ENCODE measurements around the gene CDC34.

DNA sequence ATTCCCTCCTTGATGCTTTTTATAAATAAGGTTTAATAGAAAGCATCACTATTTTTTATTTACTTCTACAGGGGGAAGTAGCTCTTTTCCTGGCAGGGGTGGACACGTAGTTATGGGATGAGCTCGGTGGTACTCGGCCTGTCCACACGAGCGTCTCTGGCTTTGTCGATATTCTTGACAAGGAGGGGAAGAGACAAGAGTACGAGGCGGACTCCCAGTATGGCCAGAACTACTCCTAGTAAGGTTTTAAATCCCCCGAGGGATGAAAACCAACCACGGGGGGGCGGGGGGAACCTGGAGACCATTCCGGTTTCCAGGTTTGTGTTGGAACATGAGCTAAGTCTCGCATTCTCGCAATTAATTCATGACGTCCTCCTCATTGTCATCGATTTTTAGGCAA is 35.3 kb downstream of the CDC34 start:
- TF ChIP-seq, protein P1, sequence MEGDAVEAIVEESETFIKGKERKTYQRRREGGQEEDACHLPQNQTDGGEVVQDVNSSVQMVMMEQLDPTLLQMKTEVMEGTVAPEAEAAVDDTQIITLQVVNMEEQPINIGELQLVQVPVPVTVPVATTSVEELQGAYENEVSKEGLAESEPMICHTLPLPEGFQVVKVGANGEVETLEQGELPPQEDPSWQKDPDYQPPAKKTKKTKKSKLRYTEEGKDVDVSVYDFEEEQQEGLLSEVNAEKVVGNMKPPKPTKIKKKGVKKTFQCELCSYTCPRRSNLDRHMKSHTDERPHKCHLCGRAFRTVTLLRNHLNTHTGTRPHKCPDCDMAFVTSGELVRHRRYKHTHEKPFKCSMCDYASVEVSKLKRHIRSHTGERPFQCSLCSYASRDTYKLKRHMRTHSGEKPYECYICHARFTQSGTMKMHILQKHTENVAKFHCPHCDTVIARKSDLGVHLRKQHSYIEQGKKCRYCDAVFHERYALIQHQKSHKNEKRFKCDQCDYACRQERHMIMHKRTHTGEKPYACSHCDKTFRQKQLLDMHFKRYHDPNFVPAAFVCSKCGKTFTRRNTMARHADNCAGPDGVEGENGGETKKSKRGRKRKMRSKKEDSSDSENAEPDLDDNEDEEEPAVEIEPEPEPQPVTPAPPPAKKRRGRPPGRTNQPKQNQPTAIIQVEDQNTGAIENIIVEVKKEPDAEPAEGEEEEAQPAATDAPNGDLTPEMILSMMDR (IDR thresholded peaks at IDR 0.05; ENCODE audit: low read depth, low read length) = no peak
- no peak for TF ChIP-seq EZH2phosphoT487 (IDR thresholded peaks at IDR 0.05; ENCODE audit: low read depth)

Data from OCI-LY3 (cell line).